ENCODE data around the gene FBXO9. TPM values are rescaled to one million over a fixed set of nuclear protein-coding genes. Genes with fewer than 3 reads are reported as not detected.

Gene FBXO9
- total RNA-seq, 4 donors from 2014 or later: 22.5 to 45.0 (median 28.3) TPM

DNA sequence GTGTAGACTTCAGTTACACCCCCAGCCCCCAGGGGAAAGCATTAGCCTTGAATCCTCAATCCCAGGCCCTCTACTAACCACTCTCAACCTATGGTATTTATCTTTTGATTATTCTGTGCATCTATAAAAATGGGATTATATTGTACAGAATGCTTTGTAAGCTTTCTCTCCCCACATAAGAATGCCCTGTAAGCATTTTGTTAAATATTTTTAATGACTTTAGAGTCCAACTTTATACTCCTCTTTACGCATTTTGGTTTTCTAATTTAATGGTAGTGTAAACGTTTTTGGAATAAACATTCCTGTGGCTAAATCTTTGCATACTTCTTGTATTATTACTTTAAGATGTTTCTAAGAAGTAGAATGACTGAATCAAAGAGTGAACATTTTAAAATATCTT lies 35.4 kb downstream of the FBXO9 start:
- DNase-seq (ENCODE audit: low spot score in 2 of 2): no peak
- intact Hi-C loops (cut with DNase I; ENCODE audit: low total_unique reads): no loop called here
- 22 to 23% methylated on average over 2 of the region's 2 CpGs for WGBS, 2 donors
- TF ChIP-seq POLR2A (IDR thresholded peaks at IDR 0.05): no peak
- no peak for TF ChIP-seq CTCF (IDR thresholded peaks at IDR 0.05)
- H3K4me3 ChIP-seq (ENCODE audit: low read depth, poor library complexity, severe bottlenecking): no peak overlapping the region

DNA sequence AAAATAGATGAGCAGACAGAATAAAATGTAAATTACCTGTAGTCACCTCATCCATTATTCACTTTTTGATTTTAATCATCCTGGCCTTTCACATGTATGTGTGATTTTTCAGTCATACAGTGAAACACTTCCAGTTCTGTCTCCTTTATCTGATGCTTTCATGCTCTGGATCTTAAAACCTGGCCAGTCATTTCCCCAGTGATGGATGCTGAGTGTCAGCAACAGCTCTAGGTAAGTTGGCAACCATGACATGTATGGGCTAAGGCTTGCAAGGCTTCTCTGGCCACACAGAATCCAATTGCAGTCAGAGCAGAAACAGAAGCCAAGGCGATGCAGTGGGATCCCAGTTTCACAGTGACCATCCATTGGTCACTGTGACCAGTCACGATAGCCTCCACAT lies 35.8 kb downstream of the FBXO9 start:
- no peak overlapping the region for H3K4me3 ChIP-seq (ENCODE audit: low read depth, poor library complexity, severe bottlenecking)
- intact Hi-C loops (cut with DNase I; ENCODE audit: low total_unique reads): no loop called here
- TF ChIP-seq POLR2A (IDR thresholded peaks at IDR 0.05) (no peak), CTCF (IDR thresholded peaks at IDR 0.05) (no peak)
- WGBS, 2 donors: 97 to 98% methylated on average over 2 of the region's 2 CpGs
- no peak for DNase-seq (ENCODE audit: low spot score in 2 of 2)

DNA sequence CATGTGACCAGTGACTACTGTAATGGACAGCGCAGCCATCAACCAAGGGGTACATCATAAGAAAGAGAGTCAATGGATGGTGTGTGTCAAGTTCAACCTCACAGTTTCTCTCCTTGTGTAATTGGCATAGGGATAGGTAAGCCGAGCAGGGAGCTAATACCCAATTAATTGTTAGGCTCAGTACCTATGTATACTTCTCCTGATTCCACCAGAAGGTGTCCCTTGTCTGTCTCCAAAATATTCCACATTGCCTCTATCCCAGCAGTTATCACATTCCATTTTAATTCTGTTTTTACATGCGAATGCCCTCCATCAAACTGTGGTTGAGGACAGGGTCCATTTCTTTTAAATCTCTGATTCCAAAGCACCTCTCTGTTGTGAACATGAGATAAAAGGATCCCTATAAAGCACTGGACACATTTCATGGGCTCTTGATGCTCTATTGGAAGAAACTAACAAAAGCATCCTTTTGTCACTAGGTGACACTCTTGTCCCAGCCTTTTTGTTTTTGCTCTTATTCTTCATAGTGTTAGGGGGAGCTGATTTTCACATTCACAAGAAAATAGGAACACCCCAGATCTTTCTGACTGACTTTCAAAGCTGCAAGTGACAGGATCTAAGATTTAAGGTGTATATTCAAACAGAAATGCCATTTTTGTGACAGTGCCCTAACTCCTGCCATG lies 38.9 kb downstream of the FBXO9 start:
- WGBS, 2 donors: 92 to 93% methylated on average over 3 of the region's 3 CpGs
- H3K4me3 ChIP-seq (ENCODE audit: low read depth, poor library complexity, severe bottlenecking): no peak overlapping the region
- no peak for TF ChIP-seq POLR2A (IDR thresholded peaks at IDR 0.05)
- no peak for TF ChIP-seq CTCF (IDR thresholded peaks at IDR 0.05)
- intact Hi-C loops (cut with DNase I; ENCODE audit: low total_unique reads): no loop called here
- DNase-seq (ENCODE audit: low spot score in 2 of 2): no peak

GRCh38 chr6:53104916-53105315 lies 39.7 kb downstream of the FBXO9 start:
- intact Hi-C loops (cut with DNase I; ENCODE audit: low total_unique reads): no loop called here
- H3K4me3 ChIP-seq (ENCODE audit: low read depth, poor library complexity, severe bottlenecking): no peak overlapping the region
- no peak for DNase-seq (ENCODE audit: low spot score in 2 of 2)
- TF ChIP-seq POLR2A (IDR thresholded peaks at IDR 0.05) (no peak), CTCF (IDR thresholded peaks at IDR 0.05) (no peak)

- TF ChIP-seq POLR2A (IDR thresholded peaks at IDR 0.05): no peak
- TF ChIP-seq CTCF (IDR thresholded peaks at IDR 0.05): no peak
- DNase-seq (ENCODE audit: low spot score in 2 of 2): no peak
- no peak overlapping the region for H3K4me3 ChIP-seq (ENCODE audit: low read depth, poor library complexity, severe bottlenecking)
- 84 to 89% methylated on average over 4 of the region's 4 CpGs for WGBS, 2 donors
- intact Hi-C loops (cut with DNase I; ENCODE audit: low total_unique reads): no loop called here
Observed at GRCh38 chr6:53107091-53107490, 41.9 kb downstream of the FBXO9 start.

GRCh38 chr6:53109612-53110011 lies 44.4 kb downstream of the FBXO9 start:
- H3K4me3 ChIP-seq (ENCODE audit: low read depth, poor library complexity, severe bottlenecking): no peak overlapping the region
- TF ChIP-seq CTCF (IDR thresholded peaks at IDR 0.05): no peak
- no peak for TF ChIP-seq POLR2A (IDR thresholded peaks at IDR 0.05)
- DNase-seq (ENCODE audit: low spot score in 2 of 2): no peak
- 88 to 91% methylated on average over 2 of the region's 2 CpGs for WGBS, 2 donors
- intact Hi-C loops (cut with DNase I; ENCODE audit: low total_unique reads): no loop called here
